UCSD-AML1 (cell line): Measurements from ENCODE around the gene CTRB1.

Source experiments
- DNase-seq: peaks from one replicate; lab custom pipeline; 2025; ENCODE audit not compliant: unreplicated experiment; lab: John Stamatoyannopoulos, UW

Gene CTRB1

GRCh38 chr16:75252946-75253911 lies 34.4 kb downstream of the CTRB1 start:
- no peak for DNase-seq

DNA sequence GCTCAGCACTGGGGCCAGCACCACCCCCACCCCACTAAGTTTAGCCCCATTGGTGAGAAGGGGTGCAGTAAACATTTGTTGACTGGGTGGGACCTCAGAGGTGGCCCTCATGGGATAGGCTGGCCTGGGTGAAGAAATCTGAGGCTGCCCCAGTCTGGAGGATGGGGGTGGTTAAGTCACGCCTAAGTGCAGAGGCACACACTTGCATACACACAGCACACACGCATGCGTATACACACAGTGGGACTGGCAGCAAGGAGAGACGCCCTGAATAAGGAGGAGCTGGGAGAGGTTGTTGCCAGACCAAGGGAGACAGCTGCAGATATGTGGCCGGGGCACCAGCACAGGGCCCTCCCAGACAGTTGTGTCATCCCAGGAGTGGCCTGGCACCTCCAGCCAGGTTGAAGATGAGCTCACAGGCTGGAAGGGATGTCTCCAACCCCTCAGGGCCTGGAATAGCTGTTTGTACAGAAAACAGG lies 35.6 kb downstream of the CTRB1 start:
- no peak for DNase-seq

- no peak for DNase-seq
Observed at GRCh38 chr16:75256059-75256571, 37.3 kb downstream of the CTRB1 start.

GRCh38 chr16:75256696-75257343 lies 38.0 kb downstream of the CTRB1 start:
- DNase-seq = no peak

DNA sequence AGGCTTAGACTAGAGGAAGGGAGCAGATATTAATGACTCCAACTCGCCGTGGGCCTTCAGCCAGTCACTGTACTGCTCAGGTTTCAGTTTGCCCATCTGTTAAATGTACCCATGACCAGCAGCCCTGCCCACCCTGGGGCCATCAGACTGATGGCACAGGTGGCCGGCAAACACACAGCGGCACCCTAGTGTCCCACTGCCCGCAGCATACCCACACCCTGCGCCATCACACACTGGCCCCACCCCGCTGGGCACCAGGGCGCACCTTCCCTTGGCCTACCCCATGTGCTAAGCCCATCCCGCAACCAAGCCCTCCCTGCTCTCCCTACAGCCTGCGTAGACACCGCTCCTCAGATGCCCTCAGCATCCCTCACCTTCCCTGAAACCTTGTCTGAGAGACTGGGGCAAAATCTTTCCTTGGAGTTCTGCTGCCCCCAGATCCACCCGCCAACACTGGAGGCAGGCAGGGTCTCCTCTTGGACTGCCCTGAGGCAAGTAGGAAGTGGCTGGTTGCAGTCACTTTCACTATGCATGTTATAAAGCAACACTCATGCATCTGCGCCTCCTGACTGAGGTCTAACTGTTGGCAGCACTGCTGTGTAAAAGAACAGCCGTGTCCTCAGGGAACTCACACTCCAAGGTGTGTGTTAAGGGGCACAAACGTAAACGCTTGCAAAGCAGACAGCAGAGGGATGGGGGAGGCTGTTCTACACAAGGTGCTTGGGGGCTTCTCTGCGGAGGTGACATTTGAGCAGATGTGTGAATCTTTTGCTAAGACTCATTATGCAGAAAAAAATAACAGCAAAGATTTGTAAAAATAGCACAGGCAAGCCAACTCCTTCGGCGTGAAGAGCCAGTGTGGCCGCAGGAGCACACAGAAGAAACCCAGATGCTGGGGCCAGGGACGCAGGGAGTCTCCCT lies 39.4 kb downstream of the CTRB1 start:
- DNase-seq = no peak

DNA sequence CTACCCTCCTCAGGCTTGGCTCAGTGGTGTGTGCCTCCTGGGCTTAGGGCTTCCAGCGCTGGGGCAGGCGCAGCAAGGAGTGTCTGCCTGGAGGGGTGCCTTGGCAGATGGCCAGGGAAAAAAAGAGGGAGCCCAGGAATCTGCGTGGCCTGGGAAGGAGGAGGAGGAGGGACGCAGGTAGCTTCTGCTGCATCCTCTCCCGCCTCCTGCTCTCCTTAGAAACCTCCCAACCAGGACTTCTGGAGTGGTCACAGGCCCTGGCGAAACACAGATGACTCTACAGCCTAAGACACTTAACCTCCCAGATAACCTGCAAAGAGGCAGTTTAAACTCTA lies 40.0 kb downstream of the CTRB1 start:
- no peak for DNase-seq

DNA sequence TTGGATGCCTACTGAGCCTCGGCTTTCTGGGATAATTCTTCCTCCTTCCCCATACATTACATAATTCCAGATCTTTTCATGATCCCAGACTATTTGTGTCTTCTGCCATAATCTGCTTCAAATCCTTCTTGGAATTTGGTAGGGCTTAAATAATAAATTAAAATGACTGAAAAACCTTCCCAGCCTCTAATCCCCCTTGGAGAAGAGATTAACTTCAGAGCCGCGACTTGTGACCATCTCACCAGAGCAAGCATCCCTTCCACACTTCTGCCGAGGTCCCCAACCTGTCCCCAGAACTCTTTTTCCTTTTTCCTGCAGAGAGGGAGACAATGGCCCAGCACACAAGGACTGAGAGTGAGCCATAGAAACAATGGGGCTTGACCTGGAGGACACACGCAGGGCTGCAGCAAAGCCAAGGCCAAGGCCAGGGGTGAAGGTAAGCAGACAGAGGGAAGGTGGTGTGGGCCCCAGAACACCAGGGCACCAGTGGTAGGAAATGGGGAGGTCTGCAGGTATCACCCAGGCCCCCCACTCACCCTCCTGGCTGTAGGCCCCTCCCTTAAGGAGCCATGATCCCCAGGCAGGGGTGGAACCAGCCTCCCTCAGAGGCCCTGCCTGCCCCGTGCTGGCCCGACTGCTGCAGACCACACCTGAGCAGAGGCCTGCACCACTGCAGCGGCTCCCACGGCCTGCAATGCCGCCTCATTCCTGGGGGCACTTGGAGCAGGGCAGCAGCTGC lies 42.2 kb downstream of the CTRB1 start:
- DNase-seq = no peak

DNA sequence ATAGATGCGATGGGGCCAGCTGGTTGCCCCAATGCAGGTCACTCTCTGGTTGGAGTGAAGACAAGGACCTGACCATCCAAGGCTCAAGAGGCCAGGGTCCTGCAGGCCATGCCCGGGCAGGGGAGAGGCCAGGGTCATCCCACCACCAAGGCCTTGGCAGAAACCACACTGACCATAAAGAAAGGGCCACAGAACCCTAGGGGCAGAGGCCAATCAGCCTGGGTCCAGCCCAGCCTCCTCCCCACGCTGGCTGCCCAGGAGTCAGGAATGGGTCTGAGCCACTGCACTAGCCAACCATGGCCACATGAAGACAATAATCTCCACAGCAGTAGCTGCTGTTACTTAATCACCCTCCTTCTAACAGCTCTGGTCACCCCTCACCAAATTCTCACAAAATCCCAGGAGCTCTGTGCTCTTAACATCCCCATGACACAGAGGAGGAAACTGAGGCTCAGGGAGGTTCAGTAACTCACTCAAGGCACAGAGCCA lies 42.8 kb downstream of the CTRB1 start:
- DNase-seq = no peak

DNA sequence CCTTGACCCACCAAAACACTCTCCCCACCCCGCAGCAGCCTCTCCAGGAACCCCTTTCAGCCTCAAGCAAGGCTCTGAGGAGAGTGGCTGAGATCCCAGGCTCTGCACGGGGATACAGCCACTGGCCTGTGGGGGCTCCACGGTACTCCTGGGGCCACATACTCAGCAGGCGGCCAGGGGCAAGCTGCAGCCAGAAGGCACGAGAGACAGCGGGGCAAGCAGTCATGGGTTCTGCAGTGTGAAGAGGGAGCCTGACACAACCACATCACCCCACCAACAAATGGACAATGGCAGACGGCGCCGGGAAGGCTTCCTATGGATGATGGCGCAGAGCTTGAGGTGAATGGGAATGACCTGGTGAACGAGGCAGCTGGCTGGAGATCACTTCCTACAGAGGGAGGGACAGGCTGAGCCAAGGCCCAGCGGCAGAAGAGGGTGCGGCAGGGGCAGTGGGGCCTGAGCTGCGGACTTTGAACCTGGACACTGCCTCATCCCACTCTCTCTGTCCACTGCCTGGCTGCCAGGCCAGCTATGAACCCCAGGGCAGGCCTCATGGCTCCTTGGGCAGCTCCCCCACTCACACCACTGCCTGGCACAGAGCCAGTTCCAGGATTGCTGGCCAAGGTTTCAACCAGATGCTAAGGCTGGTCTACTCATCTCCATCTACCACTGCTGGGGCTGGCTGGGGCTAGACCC lies 43.5 kb downstream of the CTRB1 start:
- no peak for DNase-seq

DNA sequence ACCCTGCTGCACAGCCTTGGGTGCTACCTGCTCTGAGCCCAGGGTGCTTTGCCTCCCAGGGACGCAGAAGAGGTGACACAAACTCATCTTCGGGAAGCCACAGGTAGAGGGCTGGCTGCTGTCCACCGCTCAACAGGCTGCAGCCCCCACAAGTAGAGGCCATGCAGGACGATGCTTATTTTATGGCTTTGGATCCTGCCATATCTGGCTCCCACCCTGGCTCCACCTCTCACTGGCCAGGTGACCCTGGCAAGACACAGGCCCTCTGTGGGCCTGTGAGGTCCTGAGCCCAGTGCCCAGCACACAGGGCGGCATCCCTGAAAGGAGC lies 44.0 kb downstream of the CTRB1 start:
- DNase-seq = no peak

- DNase-seq = no peak
Observed at GRCh38 chr16:75263291-75263962, 44.6 kb downstream of the CTRB1 start.

GRCh38 chr16:75263963-75264445 lies 45.2 kb downstream of the CTRB1 start:
- DNase-seq = no peak

- no peak for DNase-seq
Observed at GRCh38 chr16:75264457-75264998, 45.7 kb downstream of the CTRB1 start.

DNA sequence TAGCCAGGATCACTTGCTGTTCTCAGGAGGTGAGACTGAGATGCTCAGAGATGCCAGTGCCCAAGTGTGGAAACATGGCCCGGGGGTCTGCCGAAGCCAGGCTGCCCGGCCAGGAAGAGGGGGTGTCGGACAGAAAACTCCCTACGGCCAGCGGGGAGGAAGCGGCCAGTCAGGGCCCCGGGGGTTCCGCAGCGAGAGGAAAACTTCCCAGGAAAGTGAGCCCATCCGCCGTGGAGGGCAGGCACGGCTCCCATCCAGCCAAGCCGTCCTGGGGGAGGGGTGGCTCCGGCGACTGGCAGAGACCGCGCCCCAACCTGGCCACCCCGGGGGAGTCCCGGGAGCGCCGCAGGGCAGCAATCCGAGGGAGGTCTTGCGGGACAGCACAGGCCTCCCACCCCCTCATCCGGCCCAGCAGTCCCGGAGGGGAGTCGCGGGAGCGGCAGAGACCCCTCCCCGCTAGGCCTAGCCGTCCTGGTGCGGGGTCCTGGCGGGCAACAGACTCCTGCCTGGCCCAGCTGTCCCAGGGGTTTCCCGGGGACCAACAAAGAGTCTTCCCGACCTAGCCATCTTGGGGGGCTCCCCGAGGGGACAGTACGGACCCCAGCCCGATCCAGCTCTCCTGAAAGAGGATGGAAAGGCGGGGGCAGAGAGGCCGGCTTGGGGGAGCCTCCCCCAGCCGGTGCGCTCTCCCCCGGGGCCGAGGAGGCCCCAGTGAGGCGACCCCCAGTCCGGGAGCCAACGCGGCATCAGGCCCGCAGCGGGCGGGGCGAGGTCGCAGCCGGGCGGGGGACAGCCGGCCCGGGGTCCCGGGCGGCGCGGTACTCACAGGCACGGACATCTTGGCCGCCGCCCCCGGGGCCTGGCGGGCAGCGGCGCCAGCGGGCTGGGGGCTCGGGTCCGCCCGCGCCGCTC lies 46.5 kb downstream of the CTRB1 start:
- DNase-seq = no peak

GRCh38 chr16:75265911-75266701 lies 47.3 kb downstream of the CTRB1 start:
- DNase-seq = no peak

DNA sequence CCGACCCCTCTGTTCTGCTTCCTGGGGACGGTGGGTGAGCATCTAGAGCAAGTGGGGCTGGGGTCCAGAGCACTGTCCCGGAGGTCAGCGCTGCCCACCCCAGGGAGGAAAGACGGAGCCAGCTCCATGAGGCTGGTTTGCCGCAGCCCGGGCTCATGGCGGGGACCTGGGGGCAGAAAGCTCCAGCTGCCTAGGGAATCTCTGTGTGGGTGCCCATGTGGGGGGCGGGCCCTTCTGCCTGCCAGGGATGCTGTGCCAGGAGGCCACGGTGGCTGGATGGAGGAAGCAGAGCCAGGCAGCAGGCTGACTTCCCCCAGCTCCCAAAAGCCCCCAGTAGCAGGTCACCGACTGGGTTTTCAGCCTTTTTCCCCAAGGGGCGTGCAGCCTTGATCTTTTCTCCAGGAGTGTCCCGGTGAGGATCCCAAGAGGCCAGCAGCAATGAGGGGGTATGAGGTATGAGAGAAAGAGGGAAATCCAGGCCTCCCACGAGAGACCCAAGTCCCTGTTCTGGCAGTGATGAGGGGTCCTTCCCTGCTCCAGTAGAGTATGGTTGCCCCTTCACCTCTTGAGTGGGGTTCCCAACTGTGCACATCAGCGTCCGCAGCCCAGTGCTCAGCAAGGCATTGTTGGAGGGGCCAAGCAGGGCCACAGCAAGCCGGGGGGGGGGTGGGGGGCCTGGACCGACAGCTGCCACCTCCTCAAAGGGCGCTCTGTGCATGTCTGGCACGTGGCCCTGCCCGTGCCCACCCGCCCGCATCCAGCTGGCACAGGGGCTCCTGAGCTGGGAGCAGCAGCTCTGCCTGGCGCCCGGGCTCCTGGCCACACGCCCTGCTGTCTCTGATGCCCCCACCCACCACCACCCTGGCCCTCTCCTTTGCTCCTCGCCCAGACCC lies 48.2 kb downstream of the CTRB1 start:
- DNase-seq = no peak
